PC-9 (cell line): ENCODE measurements around the gene UVSSA. TPM values are rescaled to one million over a fixed set of nuclear protein-coding genes. Genes with fewer than 3 reads are reported as not detected.

Experiments used
- BruUV-seq: library from RNA; stranded (reverse); fragments of 400-500 nt; replicated peaks from 2 replicates; lab custom pipeline; 2021; lab: Mats Ljungman, UMichigan
- CTCF ChIA-PET: fragments of 300-600 bp; sonication (Branson Sonifier 250); formaldehyde crosslinking; loops from one replicate; lab custom pipeline; 2022; ENCODE audit warnings: antibody characterized with exemption; lab: Charles Lee
- POLR2A ChIA-PET: fragments of 300-600 bp; sonication (Branson Sonifier 250); formaldehyde crosslinking; loops from one replicate; lab custom pipeline; 2022; ENCODE audit warnings: antibody characterized with exemption; ENCODE audit not compliant: unreplicated experiment; lab: Charles Lee
- DNase-seq, 2 experiments: peaks; one replicate each; pipeline versions ENCODE4 v3.0.0 to v3.0.0-alpha.2; 2015 to 2022; ENCODE audit warnings: mixed read lengths in 1 of 2
- H2AFZ ChIP-seq: fragments of 200-600 bp; sonication (generic); 2 replicates; pipeline ENCODE4 v1.8.1; 2017; ENCODE audit warnings: antibody characterized with exemption
- H3F3A ChIP-seq: fragments of 200-600 bp; sonication (generic); 2 replicates; pipeline ENCODE4 v1.8.1; 2017; ENCODE audit warnings: antibody characterized with exemption, mild to moderate bottlenecking, low read depth; ENCODE audit not compliant: insufficient read depth
- H3K27ac ChIP-seq: fragments of 200-600 bp; sonication (generic); 2 replicates; pipeline ENCODE4 v1.6.1; 2016; ENCODE audit warnings: mixed run types
- H3K27me3 ChIP-seq: fragments of 200-600 bp; sonication (generic); 2 replicates; pipeline ENCODE4 v1.6.1; 2016; ENCODE audit warnings: low read depth, mixed run types; ENCODE audit not compliant: insufficient read depth
- H3K36me3 ChIP-seq: fragments of 200-600 bp; sonication (generic); 2 replicates; pipeline ENCODE4 v1.6.1; 2016; ENCODE audit warnings: low read depth, mixed run types
- H3K4me1 ChIP-seq: fragments of 200-600 bp; sonication (generic); replicated peaks from 2 replicates; pipeline ENCODE4 v1.6.1; 2016; ENCODE audit warnings: mixed run types; ENCODE audit not compliant: insufficient read depth
- H3K4me2 ChIP-seq: fragments of 200-600 bp; sonication (generic); 2 replicates; pipeline ENCODE4 v1.6.1; 2017; ENCODE audit warnings: mixed run types
- H3K4me3 ChIP-seq: fragments of 200-600 bp; sonication (generic); 2 replicates; pipeline ENCODE4 v1.6.1; 2016; ENCODE audit warnings: mixed run types
- H3K79me2 ChIP-seq: fragments of 200-600 bp; sonication (generic); 2 replicates; pipeline ENCODE4 v1.6.1; 2017; ENCODE audit warnings: low read depth, mixed run types
- H3K9me2 ChIP-seq: fragments of 200-600 bp; sonication (generic); 2 replicates; pipeline ENCODE4 v1.8.1; 2017; ENCODE audit warnings: mild to moderate bottlenecking; ENCODE audit not compliant: insufficient read depth
- H3K9me3 ChIP-seq: fragments of 200-600 bp; sonication (generic); 2 replicates; pipeline ENCODE4 v1.8.1; 2016; ENCODE audit warnings: low read depth; ENCODE audit not compliant: insufficient read depth
- H4K20me1 ChIP-seq: fragments of 200-600 bp; sonication (generic); 2 replicates; pipeline ENCODE4 v1.8.1; 2017; ENCODE audit not compliant: insufficient read depth
- EZH2 ChIP-seq: fragments of 200-600 bp; sonication (generic); IDR thresholded peaks from 2 replicates; pipeline ENCODE4 v1.8.0; 2017; ENCODE audit warnings: antibody characterized with exemption, low read depth
- intact Hi-C: fragments of 100-400 bp; cut with micrococcal nuclease; formaldehyde crosslinking; loops from one replicate; pipeline ENCODE4 v1.10.0; 2022; ENCODE audit not compliant: unreplicated experiment
- total RNA-seq: library from RNA; stranded (reverse); gene quantifications from 2 replicates; pipeline ENCODE4 v1.2.3, GENCODE V29; 2021
- TF ChIP-seq, protein P1 (sequence below): fragments of 200-600 bp; sonication (generic); conservative IDR thresholded peaks from 2 replicates; pipeline ENCODE4 v1.6.1; 2017; ENCODE audit warnings: mixed run types, antibody characterized with exemption, mild to moderate bottlenecking, moderate library complexity

UVSSA gene
- total RNA-seq, 1 experiment from 2014 or later, result 24.3 TPM

DNA sequence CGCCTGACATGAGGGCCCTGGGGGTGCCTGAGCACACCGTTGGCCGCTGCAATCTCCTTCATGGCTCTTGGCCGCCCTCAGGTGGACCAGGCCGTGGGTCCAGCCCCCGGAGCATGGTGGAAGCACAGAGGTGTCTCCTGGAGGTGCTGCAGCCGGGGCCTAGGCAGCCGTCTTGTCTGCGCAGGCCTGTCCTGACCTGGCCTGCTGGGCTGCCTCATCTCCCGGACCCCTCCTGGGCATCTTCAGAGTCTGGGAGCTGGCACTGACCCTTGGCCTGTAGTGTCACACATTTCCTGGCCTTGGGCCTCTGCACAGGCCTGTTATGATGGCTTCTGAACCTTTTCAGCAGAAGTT lies 20.9 kb downstream of the UVSSA start:
- TF ChIP-seq, protein P1, sequence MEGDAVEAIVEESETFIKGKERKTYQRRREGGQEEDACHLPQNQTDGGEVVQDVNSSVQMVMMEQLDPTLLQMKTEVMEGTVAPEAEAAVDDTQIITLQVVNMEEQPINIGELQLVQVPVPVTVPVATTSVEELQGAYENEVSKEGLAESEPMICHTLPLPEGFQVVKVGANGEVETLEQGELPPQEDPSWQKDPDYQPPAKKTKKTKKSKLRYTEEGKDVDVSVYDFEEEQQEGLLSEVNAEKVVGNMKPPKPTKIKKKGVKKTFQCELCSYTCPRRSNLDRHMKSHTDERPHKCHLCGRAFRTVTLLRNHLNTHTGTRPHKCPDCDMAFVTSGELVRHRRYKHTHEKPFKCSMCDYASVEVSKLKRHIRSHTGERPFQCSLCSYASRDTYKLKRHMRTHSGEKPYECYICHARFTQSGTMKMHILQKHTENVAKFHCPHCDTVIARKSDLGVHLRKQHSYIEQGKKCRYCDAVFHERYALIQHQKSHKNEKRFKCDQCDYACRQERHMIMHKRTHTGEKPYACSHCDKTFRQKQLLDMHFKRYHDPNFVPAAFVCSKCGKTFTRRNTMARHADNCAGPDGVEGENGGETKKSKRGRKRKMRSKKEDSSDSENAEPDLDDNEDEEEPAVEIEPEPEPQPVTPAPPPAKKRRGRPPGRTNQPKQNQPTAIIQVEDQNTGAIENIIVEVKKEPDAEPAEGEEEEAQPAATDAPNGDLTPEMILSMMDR, result no peak
- Histone ChIP-seq H3K9me2 (no peaks in the 10 kb centered on the region), H3K4me3 (no peak overlapping the region), H4K20me1 (no peaks in the 10 kb centered on the region), H3K27ac (no peak overlapping the region), H3K4me2 (no peak overlapping the region), H3K9me3 (no peaks in the 10 kb centered on the region), H3K4me1 (no peaks in the 10 kb centered on the region), H3K36me3 (no peaks in the 10 kb centered on the region), H3F3A (no peaks in the 10 kb centered on the region), H3K79me2 (no peaks in the 10 kb centered on the region), H2AFZ (no peak overlapping the region), H3K27me3 (no peaks in the 10 kb centered on the region)
- ChIA-PET POLR2A (no interaction called here), CTCF (no interaction called here)
- intact Hi-C loops, result no loop called here
- BruUV-seq, result no TSS peak
- no peak for DNase-seq

DNA sequence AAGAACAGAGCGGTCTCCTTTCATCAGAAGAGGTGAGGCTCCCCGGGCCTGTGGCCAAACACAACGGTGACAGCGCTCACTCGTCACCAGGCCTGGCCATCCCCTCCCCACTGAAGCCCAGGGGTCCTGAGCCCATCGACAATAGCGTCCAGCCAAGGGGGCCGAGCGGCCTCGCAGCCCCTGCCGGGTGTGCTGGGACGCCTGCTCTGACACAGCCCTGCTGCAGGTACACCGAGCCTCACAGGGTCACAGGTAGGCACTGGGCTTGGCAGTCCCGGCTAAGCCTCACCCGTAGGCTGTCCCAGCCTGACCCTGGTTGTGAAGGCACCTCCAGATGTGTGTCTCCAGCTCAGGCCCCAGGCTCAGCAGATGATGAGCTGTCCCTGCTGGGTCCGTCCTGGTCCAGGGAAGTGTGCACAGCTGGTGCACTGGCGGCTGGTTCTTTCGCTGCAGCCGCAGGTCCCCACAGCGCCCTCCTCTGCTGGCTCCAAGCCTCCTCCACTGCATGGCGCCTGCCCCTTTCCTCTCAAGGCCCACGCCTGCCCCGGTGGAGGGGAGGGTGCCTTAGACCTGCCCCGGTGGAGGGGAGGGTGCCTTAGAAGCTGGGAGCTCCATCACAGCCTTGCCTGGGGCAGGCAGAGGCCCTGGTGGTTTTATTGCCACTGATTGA lies 21.5 kb downstream of the UVSSA start:
- H3K4me3 ChIP-seq, result no peak overlapping the region
- no peaks in the 10 kb centered on the region for H4K20me1 ChIP-seq
- no peaks in the 10 kb centered on the region for H3K27me3 ChIP-seq
- CTCF ChIA-PET, result no interaction called here
- intact Hi-C loops, result no loop called here
- no peaks in the 10 kb centered on the region for H3K9me2 ChIP-seq
- no peak overlapping the region for H3K27ac ChIP-seq
- H3K4me1 ChIP-seq, result no peaks in the 10 kb centered on the region
- POLR2A ChIA-PET, result no interaction called here
- no peak for TF ChIP-seq EZH2
- TF ChIP-seq, protein P1, result no peak
- no peaks in the 10 kb centered on the region for H3F3A ChIP-seq
- H3K36me3 ChIP-seq, result no peaks in the 10 kb centered on the region
- no peaks in the 10 kb centered on the region for H3K9me3 ChIP-seq
- H3K79me2 ChIP-seq, result no peaks in the 10 kb centered on the region
- H3K4me2 ChIP-seq, result no peak overlapping the region
- DNase-seq, result no peak
- no TSS peak for BruUV-seq
- H2AFZ ChIP-seq, result no peak overlapping the region

DNA sequence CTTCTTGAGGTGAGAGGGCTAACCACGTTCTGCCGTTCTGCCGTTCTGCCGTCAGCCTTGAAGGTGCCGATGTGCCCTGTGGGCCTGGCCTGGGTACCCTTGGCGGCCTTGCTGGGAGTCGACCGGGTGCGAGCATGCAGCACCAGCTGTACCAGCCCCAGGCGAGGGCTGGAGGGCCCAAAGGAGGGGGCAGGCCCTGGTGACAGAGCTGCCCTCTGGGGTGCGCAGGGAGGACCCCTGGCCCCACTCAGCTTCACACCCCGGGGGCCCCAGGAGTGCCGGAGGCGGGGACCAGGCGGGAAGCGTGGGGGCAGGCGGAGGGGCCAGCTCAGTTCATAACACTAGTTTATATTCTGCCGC lies 22.1 kb downstream of the UVSSA start:
- Histone ChIP-seq H4K20me1 (no peaks in the 10 kb centered on the region), H3K79me2 (no peaks in the 10 kb centered on the region), H3K9me2 (no peaks in the 10 kb centered on the region), H3K4me3 (no peak overlapping the region), H3K27ac (no peak overlapping the region), H3K27me3 (no peaks in the 10 kb centered on the region), H3K4me1 (no peaks in the 10 kb centered on the region), H3K4me2 (no peak overlapping the region), H3K9me3 (no peaks in the 10 kb centered on the region), H2AFZ (no peak overlapping the region), H3F3A (no peaks in the 10 kb centered on the region), H3K36me3 (no peaks in the 10 kb centered on the region)
- no peak for DNase-seq
- TF ChIP-seq, protein P1, result no peak
- TF ChIP-seq EZH2, result no peak
- ChIA-PET CTCF (no interaction called here), POLR2A (no interaction called here)
- no TSS peak for BruUV-seq
- intact Hi-C loops, result no loop called here
